Stimulated activated naive CD8-positive, alpha-beta T cell treated with anti-CD3 and anti-CD28 coated beads, Interleukin-15, amount 100 ng/mL, for 72 hours (primary cell): ENCODE data around the gene CHPF.

ENCODE experiments used
- ATAC-seq: fragments of 150-1000 bp; cut with Tn5 transposase; 2 replicates; pipeline ENCODE4 v1.10.0; 2021; ENCODE audit warnings: mild to moderate bottlenecking, moderate library complexity
- DNase-seq, 2 donors: peaks; one replicate each; pipeline ENCODE4 v3.0.0; 2021 to 2022
- H3K27ac Mint-ChIP-seq, 2 donors: one replicate each; pipeline ENCODE4 v1.8.0; 2022; ENCODE audit warnings: mild to moderate bottlenecking in 2 of 2, mixed read lengths in 2 of 2, moderate library complexity in 2 of 2
- H3K27me3 Mint-ChIP-seq: one replicate; pipeline ENCODE4 v1.8.0; 2022; ENCODE audit warnings: mixed read lengths
- H3K4me1 Mint-ChIP-seq: one replicate; pipeline ENCODE4 v1.8.0; 2022; ENCODE audit warnings: mild to moderate bottlenecking, mixed read lengths
- H3K4me3 Mint-ChIP-seq, 2 donors: one replicate each; pipeline ENCODE4 v1.8.0; 2022; ENCODE audit warnings: mild to moderate bottlenecking in 2 of 2, mixed read lengths in 2 of 2, moderate library complexity in 1 of 2
- H3K9me3 Mint-ChIP-seq, 2 donors: one replicate each; pipeline ENCODE4 v1.8.0; 2022; ENCODE audit warnings: mixed read lengths in 2 of 2

CHPF gene

GRCh38 chr2:219516888-219517287 lies 26.7 kb downstream of the CHPF start:
- no peak overlapping the region for H3K4me3 Mint-ChIP-seq
- peaks cover 100% of the 10 kb centered on the region for H3K27me3 Mint-ChIP-seq
- H3K4me1 Mint-ChIP-seq = peaks cover 32% of the 10 kb centered on the region
- H3K9me3 Mint-ChIP-seq = no peaks in the 10 kb centered on the region
- DNase-seq (no peak), ATAC-seq (no peak)
- no peak overlapping the region for H3K27ac Mint-ChIP-seq

GRCh38 chr2:219515874-219516629 lies 27.6 kb downstream of the CHPF start:
- no peak for ATAC-seq
- Mint-ChIP-seq H3K4me1 (peaks cover 27% of the 10 kb centered on the region), H3K4me3 (no peak overlapping the region), H3K27me3 (peaks cover 100% of the 10 kb centered on the region), H3K9me3 (no peaks in the 10 kb centered on the region), H3K27ac (no peak overlapping the region)
- no peak for DNase-seq

- DNase-seq (no peak), ATAC-seq (peak; percentile 10)
- no peaks in the 10 kb centered on the region for H3K9me3 Mint-ChIP-seq
- H3K4me1 Mint-ChIP-seq = peaks cover 39% of the 10 kb centered on the region
- H3K4me3 Mint-ChIP-seq = no peak overlapping the region
- peaks cover 100% of the 10 kb centered on the region for H3K27me3 Mint-ChIP-seq
- H3K27ac Mint-ChIP-seq = no peak overlapping the region
Measured at GRCh38 chr2:219514836-219515235, 28.8 kb downstream of the CHPF start.

DNA sequence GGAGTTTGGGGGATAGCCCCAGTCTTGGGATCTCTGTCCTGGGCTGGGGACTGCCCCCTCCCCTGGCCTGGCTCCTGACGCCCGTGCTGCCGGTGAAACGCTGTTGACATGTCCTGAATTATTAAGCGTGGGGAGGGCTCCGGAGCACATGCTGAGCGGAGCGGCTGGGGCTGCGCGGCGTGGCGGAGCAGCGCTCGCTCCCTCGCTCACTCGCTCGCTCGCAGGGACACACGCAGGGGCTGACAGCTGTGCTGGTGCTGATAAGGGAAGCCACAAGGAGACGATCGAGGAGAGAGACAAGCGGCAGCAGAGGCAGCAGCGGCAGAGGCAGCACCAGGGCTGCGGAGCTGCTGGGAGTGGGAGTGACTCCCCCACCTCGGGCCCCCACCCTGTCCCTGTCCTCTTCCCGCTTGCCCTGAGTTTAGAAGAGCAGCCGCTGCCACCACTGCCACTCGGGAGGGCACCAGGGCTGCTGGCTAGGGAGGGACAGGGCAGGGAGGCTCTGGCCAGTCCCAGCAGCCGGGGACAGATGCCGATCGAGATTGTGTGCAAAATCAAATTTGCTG lies 29.3 kb downstream of the CHPF start, which contains the start of gene ASIC4:
ASIC4 (plus strand) TSS at position 287 of the 566 bp plus-strand sequence; CDS start at position 530, 243 bp downstream.
- Mint-ChIP-seq H3K4me1 (peaks cover 45% of the 10 kb centered on the region), H3K4me3 (peak within 1 kb of the TSS in 1 of 2 donors; percentile 50), H3K27me3 (peaks cover 100% of the 10 kb centered on the region), H3K9me3 (no peaks in the 10 kb centered on the region), H3K27ac (peak within 1 kb of the TSS in 1 of 2 donors; percentile 4)
- ATAC-seq (no peak), DNase-seq (no peak)

DNA sequence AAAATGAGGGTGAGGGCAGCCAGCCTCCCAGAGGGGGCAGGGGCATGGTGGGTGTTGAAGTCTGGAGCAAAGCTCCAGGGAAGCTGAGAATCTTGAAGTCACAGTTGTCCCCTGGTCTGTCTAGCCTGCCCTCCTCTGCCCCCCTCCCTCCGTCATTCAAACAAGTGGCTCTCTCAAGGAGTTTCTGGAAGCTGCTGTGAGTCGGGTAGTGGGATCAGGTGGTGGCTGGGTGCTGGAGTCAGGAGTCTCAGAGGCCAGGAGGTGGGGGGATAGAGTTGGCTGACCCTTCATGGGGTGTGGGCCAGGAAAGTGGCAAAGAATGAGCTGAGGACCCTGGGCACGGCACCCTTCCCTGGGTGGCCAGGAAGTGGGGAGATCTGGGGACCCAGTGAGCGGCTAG lies 29.8 kb downstream of the CHPF start:
- H3K4me1 Mint-ChIP-seq = peaks cover 45% of the 10 kb centered on the region
- H3K9me3 Mint-ChIP-seq = no peaks in the 10 kb centered on the region
- DNase-seq = no peak
- ATAC-seq = no peak
- H3K27ac Mint-ChIP-seq = peak overlapping the region in 1 of 2 donors; percentile 4
- H3K4me3 Mint-ChIP-seq = peak overlapping the region in 1 of 2 donors; percentile 50
- peaks cover 98% of the 10 kb centered on the region for H3K27me3 Mint-ChIP-seq

DNA sequence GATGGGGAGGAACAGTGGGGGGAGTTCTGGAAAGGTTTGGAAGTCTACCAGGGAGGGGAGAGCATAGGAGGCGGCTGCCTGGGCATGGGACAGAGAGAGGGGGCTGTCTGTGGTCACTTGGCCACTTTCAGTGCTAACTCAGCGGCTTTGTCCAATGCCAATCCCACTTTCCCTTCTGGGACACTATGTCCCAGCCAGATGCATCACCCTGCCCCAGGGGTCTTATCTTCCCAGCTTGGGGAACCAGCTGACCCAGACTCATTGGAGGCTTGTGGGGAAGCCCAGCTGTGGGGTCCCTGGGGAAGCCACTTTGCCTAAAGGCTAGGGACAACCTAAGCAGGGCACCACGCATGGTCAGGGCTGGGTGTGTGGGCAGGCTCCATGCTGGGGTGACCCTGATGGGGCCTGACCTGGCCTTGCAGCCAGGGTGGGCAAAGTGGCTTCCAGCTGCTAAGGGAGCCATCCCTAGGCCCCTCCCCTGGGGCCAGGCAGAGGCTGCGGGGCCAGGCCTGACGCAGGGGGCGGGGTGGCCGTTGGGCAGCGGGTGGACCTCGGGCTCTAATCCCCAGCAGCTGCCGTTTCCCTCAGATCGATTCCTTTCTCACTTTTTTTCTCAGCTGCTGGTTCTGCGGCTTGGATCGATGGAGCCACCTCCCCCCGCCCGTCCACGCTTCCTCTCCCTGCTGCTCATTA lies 30.9 kb downstream of the CHPF start:
- no peak for ATAC-seq
- Mint-ChIP-seq H3K27me3 (peaks cover 93% of the 10 kb centered on the region), H3K27ac (no peak overlapping the region), H3K9me3 (no peaks in the 10 kb centered on the region), H3K4me3 (no peak overlapping the region), H3K4me1 (peaks cover 45% of the 10 kb centered on the region)
- DNase-seq = no peak

DNA sequence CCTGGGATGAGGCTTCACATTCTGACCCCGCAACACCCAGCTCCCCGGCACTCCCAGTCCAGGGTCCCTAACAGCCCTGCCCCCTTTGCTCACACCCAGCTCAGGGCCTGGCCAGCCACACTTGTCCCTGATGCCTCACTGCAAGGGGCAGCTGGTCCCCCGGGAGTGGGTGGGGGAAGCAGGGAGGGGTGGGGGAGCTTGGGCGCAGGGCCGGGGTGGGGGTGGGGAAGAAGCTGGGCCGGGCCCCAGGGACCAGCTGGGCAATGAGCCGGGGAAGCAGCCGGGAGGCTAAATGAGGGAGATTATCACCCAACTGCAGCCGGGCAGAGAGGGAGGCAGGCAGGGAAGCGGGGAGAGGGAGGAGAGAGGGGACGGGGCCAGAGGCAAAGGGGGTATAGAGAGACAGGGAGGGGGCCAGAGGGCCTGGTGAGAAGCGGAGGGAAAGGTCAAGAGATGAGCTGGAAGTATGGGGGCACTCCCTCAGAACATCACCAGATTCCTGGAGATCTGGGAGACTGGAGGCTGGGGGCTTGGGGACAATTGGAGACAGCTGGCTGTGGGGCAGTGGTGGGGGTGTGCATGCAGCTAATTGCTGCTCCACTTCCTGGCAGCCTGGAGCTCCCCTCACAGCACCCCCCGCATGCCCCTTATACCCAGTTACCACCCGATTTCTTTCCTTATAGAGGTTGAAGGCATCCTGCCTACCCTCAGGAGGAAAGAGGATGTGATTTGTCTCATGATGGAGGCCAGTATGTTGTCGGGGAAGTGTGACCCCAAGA lies 31.9 kb downstream of the CHPF start:
- H3K4me3 Mint-ChIP-seq = no peak overlapping the region
- no peaks in the 10 kb centered on the region for H3K9me3 Mint-ChIP-seq
- no peak overlapping the region for H3K27ac Mint-ChIP-seq
- ATAC-seq (no peak), DNase-seq (no peak)
- peaks cover 88% of the 10 kb centered on the region for H3K27me3 Mint-ChIP-seq
- peaks cover 45% of the 10 kb centered on the region for H3K4me1 Mint-ChIP-seq

DNA sequence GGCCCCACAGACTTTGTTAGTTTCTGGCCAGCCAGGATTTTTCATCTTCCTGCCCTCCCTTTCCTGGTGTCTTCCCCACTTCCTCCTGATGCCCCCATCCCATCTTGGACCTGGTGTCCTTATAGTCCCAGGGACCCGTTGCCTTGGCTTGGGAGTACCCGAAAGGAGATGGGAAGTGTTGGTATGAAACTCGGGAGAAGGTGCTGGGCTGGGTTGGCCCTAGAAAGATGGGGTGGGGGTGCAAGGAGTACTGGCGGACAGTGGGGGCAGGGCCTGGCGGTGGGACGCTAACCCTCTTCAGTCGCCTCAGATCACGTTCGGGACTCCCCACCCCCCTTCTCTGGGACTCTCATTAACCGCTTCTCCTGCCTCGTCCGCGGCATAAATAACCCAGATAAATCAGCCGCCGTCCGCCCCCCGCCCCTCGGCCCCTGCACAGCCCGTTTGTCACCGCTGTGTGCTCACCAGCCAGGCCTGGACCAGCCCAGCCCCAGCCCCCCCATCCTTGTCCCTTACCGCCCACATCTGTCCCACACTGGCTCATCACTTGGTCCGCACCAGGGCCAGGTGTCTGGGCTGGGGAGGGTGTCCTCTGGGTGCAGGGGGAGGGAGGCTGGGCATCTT lies 33.0 kb downstream of the CHPF start:
- H3K9me3 Mint-ChIP-seq = no peaks in the 10 kb centered on the region
- no peak for DNase-seq
- peaks cover 45% of the 10 kb centered on the region for H3K4me1 Mint-ChIP-seq
- no peak overlapping the region for H3K27ac Mint-ChIP-seq
- H3K4me3 Mint-ChIP-seq = peak overlapping the region; percentile 2 to 3
- peaks cover 77% of the 10 kb centered on the region for H3K27me3 Mint-ChIP-seq
- no peak for ATAC-seq

DNA sequence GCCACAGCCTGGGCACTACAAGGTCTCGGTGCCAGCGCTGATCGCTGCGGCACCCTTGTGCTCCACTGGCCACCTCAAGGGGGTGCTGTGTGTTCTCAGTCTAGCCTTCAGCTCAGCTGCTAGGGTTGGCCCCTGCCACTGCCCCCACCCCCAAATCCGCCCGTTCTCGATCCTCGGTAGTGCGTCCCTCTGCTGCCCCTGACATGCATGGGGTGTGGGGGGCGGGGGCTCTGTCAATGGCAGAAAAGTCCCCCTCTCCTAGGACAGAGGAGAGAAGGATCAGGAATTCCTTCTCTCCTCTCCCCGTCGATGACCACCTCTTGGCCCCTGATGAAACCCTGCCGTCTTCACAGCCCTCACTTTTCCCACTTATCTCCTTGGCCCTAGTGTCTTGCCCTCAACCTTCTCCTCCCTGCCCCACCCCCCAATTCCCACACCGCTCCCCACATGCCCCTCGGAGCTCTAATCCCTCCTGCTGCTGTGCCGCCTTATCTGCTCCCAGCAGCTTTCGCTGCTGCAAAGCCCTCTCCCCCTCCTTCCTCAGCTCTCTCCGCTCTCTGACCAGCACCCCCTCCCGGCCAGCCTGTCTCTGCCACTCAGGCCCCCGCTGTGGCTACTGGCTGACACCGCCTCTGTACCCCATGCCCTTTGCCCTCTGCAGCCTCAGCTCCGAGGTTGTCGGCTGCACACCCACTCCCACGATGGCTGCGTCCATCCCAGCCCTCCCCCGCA lies 33.7 kb downstream of the CHPF start:
- Mint-ChIP-seq H3K4me3 (peak overlapping the region; percentile 3 to 4), H3K27ac (no peak overlapping the region), H3K27me3 (peaks cover 70% of the 10 kb centered on the region)

GRCh38 chr2:219508971-219509779 lies 34.4 kb downstream of the CHPF start:
- no peaks in the 10 kb centered on the region for H3K9me3 Mint-ChIP-seq
- peak overlapping the region in 1 of 2 donors; percentile 3 for H3K4me3 Mint-ChIP-seq
- peaks cover 62% of the 10 kb centered on the region for H3K27me3 Mint-ChIP-seq
- H3K4me1 Mint-ChIP-seq = peaks cover 40% of the 10 kb centered on the region
- no peak overlapping the region for H3K27ac Mint-ChIP-seq
- DNase-seq (no peak), ATAC-seq (peak; percentile 32)

More for the DNA sequence above, 33.7 kb downstream of the CHPF start:
- Mint-ChIP-seq H3K9me3 (no peaks in the 10 kb centered on the region), H3K4me1 (peaks cover 45% of the 10 kb centered on the region)
- peak; percentile 75 for ATAC-seq
- peak; percentile 50 to 53 for DNase-seq

DNA sequence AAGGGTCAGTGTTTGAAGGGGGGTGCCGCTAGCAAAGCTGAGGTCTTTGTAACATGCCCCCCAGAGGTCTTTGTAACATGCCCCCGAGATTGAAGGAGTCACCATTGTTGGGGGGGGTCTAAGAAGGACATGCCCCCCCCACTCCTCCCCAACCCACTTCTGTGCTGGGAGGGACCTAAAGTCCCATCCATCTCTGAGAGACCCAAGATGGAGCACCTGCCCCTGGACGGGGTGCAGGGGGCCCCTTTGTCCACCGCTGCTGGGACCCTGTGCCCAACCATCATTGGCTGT lies 35.2 kb downstream of the CHPF start:
- Mint-ChIP-seq H3K9me3 (no peaks in the 10 kb centered on the region), H3K4me1 (peaks cover 32% of the 10 kb centered on the region), H3K27me3 (peaks cover 54% of the 10 kb centered on the region), H3K27ac (no peak overlapping the region), H3K4me3 (no peak overlapping the region)
- DNase-seq (no peak), ATAC-seq (no peak)

DNA sequence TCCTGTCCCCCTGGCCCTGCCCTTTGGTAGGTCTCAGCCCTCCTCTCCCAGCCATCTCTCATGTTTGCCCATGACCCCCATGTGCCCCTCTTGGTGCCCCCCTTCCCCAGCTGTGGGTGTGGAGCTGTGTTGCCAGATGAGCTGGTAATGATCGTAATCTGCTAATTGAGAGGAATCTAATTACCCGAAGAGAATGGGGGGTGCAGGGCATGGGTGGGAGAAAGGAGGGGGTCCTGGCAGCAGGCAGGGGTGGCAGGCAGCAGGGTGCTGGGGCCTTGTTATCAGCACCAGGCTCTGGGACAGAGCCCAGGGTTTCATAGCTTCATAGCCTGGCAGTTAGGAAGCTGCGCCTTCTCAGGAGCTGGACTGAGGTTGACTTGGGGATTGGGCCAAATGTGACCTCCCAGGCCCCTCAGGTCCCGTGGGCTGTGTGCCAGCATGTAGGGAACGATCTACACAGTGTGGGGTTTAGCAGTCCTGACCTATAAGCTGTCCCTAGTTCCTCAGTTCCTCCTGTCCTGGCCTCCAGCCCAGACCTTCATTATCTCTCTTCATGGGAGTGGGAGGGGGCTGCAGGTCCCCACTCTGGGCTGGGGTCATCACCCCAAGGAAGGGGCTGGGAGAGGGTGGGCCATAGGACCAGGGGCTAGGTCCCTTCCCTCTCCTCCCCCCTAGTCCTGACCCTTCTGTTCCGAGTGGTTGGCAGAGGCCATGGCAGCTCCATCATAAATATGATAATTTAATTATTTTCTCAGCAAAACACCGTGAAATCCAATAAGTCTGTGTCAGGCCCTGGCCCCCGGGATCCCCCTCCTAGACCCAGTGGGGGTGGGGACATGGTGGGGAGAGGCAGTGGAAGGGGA lies 35.8 kb downstream of the CHPF start:
- peaks cover 49% of the 10 kb centered on the region for H3K27me3 Mint-ChIP-seq
- H3K9me3 Mint-ChIP-seq = no peaks in the 10 kb centered on the region
- no peak for ATAC-seq
- no peak overlapping the region for H3K4me3 Mint-ChIP-seq
- peaks cover 27% of the 10 kb centered on the region for H3K4me1 Mint-ChIP-seq
- H3K27ac Mint-ChIP-seq = no peak overlapping the region
- DNase-seq = no peak

GRCh38 chr2:219506802-219507526 lies 36.6 kb downstream of the CHPF start:
- DNase-seq = no peak
- Mint-ChIP-seq H3K9me3 (no peaks in the 10 kb centered on the region), H3K4me1 (peaks cover 23% of the 10 kb centered on the region), H3K4me3 (no peak overlapping the region), H3K27ac (no peak overlapping the region), H3K27me3 (peaks cover 40% of the 10 kb centered on the region)
- no peak for ATAC-seq
